ENCODE data around the gene TGM3.
"Not testable (repeated sequence)": the region's sequence is repeated elsewhere in the genome, so short reads cannot be mapped to it uniquely, and the experiment has no call there.

Gene TGM3, protein sequence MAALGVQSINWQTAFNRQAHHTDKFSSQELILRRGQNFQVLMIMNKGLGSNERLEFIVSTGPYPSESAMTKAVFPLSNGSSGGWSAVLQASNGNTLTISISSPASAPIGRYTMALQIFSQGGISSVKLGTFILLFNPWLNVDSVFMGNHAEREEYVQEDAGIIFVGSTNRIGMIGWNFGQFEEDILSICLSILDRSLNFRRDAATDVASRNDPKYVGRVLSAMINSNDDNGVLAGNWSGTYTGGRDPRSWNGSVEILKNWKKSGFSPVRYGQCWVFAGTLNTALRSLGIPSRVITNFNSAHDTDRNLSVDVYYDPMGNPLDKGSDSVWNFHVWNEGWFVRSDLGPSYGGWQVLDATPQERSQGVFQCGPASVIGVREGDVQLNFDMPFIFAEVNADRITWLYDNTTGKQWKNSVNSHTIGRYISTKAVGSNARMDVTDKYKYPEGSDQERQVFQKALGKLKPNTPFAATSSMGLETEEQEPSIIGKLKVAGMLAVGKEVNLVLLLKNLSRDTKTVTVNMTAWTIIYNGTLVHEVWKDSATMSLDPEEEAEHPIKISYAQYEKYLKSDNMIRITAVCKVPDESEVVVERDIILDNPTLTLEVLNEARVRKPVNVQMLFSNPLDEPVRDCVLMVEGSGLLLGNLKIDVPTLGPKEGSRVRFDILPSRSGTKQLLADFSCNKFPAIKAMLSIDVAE

DNA sequence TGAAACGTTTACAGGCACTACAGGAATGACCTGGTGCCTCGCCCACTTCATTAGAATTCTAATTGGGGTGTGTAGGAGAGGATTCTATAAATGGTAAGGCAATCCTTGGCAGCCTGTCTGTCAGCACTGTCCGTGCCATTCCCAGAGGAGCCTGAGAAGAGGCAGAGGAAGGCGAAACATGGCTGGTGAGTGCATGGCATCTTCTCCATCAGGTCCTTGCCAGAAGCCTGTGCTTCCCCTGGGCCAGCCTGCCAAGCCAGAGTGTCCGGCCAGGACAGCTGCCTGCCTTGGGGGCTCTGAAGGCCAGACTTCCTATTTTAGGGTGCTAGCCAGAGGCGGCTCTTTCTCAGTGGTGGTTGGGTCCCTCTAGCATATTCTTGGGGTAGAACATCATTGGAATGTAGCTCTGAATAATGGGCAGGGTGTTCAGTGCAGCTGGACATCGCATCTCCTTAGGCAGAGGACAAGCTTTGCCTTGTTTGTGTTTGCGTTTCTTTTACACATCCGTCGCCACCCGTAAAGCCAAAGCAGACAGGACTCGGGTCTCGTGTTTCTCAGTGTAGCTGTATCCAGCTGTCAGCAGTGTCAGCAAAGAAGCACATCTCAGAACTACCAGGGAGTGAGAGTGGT lies at the start of gene TGM3:
TGM3 (plus strand) TSS at position 116 of the 630 bp plus-strand sequence; CDS start at position 179, 63 bp downstream.
- DNase-seq (ENCODE audit: low read depth, low spot score) = no peak

DNA sequence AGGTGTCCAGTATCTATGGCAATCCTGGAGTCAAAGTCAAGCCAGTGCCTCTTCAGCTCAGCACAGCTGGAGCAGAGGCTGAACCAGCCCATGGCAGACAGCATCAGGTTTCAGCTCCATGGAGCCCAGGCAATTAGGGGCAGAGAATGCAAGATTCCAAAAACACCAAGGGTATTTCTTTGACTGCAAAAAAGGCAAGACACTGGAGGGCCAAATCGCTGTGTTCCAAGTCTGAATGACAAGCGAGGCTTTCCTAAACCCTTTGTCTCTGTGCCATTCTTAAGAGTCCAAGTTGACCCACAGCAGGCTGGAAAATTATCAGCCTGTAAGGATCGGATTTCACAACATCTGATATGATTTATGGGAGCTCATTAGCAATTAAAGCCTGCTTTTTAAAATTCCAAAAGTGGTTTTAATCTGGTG lies 49.7 kb upstream of the TGM3 start:
- DNase-seq (ENCODE audit: low read depth, low spot score) = no peak

DNA sequence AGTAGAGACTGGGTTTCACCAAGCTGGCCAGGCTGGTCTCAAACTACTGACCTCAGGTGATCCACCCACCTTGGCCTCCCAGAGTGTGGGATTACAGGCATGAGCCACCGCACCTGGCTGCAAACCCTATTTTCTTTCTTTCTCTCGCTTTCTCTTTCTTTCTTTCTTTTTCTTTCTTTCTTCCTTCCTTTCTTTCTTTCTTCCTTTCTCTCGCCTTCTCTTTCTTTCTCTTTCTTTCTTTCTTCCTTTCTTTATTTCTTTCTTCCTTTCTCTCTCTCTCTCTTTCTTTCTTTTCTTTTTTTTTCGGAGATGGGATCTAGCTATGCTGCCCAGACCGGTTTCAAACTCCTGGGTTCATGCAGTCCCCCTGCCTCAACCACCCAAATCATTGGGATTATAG lies 47.0 kb upstream of the TGM3 start:
- no peak for DNase-seq (ENCODE audit: low read depth, low spot score)

DNA sequence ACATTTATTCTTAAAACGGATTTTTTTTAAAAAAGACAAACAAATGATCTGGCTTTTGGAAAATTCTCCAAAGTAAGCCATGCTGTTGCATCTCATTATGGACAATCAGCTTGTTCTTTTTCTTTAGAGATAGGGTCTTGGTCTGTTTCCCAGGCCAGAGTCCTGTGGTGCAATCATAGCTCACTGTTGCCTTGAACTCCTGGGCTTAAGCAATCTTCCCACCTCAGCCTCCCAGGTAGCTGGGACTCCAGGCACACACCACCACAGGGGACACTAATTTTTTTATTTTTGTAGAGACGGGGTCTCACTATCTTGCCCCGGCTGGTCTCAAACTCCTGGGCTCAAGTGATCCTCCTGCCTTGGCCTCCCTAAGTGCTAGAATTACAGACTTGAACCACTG lies 45.9 kb upstream of the TGM3 start:
- no peak for DNase-seq (ENCODE audit: low read depth, low spot score)

DNA sequence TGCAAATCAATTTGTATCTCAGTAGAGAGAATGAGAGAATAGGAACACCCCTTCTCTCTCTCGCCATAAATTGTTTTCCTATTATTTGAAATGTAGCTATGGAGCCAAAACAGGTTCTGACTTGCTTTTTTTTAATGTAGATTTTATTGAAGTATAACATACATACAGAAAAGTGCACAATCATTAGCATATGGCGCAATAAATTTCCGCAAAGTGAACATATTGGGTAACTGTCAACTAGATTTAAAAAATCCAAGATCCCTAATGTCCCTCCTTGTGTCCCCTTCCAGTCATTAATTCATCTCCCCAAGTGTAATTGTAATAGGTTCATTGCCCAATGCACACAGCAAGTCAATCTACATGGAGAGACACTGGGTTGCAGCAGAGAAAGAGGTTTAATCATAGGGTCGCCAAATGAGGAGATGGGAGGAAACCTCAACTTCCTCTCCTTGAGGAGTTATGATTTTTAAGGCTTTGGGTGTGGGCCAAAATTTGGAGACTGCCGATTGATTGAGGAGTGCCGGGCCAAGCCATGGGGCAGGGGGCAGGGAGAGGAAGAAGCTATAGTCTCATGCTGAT lies 43.3 kb upstream of the TGM3 start:
- DNase-seq (ENCODE audit: low read depth, low spot score) = no peak

DNA sequence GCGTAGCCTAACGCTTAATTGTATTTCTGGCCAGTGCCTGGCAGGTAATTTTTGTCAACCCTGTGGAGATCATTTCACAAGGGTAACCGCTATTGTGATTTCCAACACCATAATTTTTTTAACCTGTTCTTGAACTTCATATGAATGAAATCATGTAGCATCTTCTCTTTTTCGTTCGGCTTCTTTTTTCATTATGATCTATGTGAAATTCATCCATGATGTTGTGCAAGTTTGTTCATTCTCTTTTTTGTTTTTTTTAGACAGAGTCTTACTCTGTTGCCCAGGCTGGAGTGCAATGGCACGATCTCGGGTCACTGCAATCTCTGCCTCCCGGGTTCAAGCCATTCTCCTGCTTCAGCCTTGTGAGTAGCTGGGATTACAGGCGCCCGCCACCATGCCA lies 42.5 kb upstream of the TGM3 start:
- DNase-seq (ENCODE audit: low read depth, low spot score) = no peak

DNA sequence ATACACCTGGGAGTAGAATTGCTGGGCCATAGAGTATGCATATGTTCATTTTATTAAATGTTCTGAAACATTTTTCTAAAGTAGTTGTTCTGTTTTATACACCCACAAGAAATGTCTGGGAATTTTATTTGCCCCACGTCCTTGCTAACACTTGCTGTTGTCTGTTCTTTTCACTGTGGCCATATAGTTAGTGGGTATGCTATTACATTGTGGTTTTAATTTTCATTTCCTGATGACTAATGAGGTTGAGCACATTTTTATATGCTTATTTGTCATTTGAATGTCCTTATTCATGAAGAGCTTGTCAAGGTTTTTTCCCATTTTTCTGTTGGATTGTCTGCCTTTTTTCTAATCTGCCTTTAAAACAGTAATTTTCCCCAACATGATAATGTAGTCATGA lies 41.5 kb upstream of the TGM3 start:
- no peak for DNase-seq (ENCODE audit: low read depth, low spot score)

DNA sequence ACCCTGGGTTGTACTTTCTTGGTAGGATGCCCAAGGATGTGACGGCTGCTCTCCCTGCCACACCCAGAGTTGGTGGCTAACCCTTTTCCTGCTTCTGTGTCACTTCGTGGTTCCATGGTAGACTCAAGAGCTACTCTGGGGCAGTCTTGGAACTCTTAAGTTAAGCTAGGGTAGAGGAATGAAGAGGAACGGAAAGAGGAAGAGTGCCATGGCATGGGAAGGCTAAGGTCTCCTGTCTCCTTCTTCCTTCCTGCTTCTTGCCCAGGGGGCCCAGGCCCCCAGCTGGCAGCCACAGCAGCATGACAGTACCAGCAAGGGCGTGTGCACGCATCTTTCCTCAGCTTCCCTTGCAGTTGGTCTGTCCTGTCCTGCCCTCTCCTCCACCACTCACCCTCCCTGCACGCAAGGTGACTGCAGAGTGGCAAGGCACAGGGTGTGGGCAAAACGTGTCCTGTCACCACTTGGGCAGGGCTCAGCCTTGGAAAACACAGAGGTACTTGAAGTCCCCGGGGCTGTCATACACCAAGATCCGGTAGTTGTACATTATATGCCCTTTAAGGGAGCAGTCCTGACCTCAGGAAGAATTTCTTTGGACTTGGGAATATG lies 39.8 kb upstream of the TGM3 start:
- DNase-seq (ENCODE audit: low read depth, low spot score) = no peak

DNA sequence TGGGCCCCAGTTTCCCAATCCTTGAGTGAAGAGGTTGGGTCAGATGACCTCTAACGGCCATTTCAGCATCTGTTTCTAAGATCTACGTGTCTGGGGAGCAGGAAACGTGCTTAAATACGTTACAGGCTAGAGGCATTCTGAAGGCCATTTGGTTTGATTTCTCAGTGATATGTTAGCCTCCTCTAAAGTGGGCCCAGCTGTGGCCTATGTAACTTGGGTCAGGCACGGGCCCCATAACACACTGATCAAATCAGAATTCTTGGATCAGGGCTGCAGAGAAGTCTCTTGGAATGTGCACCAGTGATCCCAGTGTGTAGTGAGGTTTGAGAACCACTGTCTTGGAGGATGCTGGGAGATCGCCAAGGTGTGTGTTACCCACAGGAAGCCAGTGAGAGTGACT lies 36.1 kb upstream of the TGM3 start:
- no peak for DNase-seq (ENCODE audit: low read depth, low spot score)

DNA sequence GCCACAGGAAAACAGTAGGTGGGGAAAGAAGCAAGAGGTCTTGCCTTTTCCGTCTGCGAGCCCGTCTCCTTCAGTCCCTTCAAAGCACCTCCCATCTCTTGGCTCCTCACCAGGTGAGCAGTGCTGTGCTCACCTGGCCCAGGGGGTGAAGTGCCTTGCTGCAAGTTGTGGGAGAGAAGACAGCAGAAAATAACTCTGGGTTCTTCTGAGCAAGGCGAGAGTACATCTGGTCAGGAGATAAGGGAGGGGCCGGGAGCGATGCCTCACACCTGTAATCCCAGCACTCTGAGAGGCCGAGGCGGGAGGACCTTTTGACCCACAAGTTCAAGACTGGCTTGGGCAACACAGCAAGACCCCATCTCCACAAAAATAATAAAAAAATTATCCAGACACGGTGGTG lies 35.6 kb upstream of the TGM3 start:
- DNase-seq (ENCODE audit: low read depth, low spot score) = no peak

DNA sequence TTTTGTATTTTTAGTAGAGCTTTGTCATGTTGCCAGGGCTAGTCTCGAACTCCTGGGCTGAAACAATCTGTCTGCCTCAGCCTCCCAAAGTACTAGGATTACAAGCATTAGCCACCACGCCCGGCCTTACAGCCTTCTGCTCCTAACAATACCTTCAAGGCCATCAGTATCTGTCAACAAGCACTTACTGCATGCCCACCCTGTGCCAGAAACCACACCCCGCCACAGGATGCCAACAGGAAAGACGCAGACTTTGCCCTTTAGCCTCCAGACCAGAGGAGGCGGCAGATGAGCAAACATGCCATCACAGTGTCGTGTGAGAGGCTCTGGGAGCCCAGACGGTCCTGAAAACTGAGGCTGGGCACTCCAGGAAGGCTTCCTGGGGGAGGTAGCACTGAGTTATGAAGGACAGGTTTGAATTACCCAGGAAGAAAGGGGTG lies 34.7 kb upstream of the TGM3 start:
- no peak for DNase-seq (ENCODE audit: low read depth, low spot score)

DNA sequence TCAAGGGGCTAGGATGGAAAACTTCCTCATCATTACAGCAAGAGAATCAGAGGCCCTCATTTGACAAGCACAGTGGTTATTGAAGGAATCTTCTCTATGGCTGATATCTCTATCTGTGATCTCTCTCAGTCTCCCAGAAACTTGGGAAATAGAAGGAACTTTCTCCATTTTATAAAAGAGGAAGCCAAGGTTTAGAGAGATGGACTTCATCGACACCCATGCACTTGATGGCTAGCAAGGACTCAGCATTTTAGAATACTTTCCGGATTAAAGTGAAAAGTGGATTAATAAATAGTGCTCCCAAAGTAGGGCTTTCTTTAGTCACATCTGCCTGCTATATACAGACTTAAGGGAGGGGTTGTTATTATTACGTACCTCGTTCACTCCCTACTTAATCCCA lies 34.2 kb upstream of the TGM3 start:
- DNase-seq (ENCODE audit: low read depth, low spot score) = no peak

DNA sequence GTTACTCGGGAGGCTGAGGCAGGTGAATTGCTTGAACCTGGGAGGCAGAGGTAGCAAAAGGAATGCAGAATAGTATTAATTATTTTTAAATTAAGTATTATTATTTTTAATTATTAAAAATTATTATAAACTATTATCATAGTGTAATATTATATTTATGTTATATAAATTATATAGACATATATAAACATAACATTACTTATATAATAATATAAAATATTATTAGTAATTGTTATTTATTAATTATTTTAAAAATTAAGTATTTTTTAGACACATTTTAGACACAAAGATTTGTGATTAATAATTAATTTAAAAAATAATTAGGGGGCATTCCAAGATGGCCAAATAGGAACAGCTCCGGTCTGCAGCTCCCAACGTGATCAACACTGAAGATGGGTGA lies 31.7 kb upstream of the TGM3 start:
- DNase-seq (ENCODE audit: low read depth, low spot score) = no peak

DNA sequence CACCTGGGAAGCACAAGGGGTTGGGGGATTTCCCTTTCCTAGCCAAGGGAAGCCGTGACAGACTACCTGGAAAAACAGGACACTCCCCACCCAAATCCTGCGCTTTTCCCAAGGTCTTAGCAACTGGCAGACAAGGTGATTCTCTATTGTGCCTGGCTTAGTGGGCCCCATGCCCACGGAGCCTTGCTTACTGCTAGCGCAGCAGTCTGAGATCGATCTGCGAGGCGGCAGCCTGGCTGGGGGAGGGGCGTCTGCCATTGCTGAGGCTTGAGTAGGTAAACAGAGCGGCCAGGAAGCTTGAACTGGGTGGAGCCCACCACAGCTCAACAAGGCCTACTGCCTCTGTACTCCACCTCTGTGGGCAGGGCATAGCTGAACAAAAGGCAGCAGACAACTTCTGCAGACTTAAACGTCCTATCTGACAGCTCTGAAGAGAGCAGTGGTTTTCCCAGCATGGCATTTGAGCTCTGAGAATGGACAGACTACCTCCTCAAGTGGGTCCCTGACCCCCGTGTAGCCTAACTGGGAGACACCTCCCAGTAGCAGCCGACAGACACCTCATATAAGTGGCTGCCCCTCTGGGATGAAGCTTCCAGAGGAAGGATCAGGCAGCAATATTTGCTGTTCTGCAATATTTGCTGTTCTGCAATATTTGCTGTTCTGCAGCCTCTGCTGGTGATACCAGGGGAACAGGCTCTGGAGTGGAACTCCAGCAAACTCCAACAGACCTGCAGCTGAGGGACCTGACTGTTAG lies 31.0 kb upstream of the TGM3 start:
- DNase-seq (ENCODE audit: low read depth, low spot score) = not testable (repeated sequence)

DNA sequence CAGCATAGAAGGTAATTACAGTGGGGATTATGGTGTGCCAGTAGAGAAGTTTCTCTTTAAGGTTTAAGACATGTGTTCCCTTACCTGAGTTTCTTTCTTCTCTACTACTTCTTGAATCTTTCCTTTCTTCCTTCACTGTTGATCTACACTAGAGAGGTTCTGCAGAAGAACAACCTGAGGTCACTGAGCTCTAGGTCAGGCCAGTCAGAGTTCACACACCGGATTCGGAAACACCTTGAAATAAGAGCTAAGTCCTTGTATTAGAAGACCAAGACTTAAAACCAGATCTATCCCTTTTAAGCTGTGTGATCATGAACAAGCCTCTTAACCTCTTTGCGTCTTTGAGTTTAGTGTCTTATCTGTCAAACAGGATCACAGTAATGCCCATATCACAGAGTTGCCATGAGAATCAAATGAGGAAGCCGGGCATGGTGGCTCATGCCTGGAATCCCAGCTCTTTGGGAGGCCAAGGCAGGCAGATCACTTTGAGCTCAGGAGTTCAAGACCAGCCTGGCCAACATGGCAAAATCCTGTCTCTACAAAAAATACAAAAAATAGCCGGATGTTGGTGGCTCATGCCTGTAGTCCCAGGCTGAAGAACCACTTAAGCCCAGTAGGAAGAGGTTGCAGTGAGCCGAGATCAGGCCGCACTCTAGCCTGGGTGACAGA lies 22.0 kb upstream of the TGM3 start:
- DNase-seq (ENCODE audit: low read depth, low spot score) = no peak

DNA sequence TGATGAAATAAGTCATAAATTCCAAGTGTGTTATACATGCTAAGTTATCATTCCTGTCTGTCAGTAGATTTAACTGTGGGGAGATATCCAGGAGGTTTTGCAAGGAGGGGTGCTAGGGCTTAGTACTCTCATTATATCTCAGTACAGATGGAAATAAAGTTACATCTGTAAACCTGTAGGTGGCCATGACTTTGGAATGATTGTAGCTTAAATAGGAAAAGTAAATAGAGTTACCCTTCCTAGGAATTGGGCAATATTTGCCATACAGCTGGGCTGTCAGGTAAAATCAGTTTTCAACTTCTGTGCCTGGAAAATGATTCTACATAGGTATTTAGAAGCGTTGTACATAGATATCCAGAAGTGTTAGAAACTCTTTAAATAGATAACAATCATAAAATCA lies 19.8 kb upstream of the TGM3 start:
- DNase-seq (ENCODE audit: low read depth, low spot score) = no peak

DNA sequence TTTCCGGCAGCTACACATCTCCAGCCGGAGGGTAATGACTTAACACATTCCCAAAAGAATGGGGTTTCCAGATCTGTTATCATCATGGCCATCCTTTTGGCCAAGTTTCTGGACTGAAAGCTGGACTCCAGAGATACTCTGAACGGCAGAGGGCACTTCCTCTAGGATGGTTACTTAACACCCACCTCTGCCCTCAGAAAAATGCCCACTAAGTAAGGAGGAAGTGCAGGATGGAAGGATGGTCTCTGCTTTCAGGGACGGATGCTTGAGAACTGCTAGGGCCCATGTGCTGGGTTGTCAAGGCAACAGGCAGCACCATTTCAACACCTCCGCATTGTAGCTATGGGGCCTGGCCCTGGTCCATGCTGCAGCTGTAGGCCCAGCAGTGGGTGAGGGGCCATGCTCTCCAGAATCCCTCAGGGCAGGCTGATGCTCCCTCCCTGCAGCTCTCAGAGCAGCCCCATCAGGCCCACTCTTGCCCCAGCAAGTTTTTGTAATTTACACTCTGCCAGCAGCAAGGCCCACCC lies 16.5 kb upstream of the TGM3 start:
- DNase-seq (ENCODE audit: low read depth, low spot score) = no peak

DNA sequence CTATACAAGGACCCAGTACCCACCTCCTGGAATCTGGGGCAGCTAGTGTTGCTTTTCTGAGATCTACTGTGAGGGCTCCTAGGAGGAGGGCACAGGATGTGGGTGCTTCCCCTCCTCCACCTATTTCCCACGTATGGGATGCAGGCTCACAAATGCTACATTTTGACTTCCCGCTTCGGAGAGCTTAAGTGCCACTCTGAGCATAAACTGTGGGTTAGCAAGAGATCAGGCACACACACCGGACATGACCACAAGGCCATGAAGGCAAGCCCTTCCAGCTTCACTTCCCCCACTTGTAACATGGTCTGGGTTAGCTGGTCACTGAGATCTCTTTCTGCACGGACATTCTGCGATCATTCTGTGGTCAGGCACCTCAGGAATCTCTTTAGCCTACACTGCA lies 15.7 kb upstream of the TGM3 start:
- no peak for DNase-seq (ENCODE audit: low read depth, low spot score)

DNA sequence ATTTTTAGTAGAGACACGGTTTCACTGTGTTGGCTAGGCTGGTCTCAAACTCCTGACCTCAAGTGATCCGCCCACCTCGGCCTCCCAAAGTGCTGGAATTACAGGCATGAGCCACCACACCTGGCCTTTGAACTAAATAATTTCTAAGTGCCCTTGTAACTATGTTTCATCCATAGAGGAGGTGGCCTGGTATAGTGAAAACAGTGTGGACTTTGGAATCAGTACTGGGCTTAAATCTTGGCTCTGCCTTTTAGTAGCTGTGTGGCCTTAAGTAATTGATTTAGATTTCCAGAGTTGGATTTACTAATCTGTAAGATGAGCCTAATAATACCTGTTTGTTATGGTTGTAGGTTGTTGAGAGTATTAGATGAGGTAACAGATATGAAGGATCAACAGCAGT lies 14.2 kb upstream of the TGM3 start:
- DNase-seq (ENCODE audit: low read depth, low spot score) = no peak

DNA sequence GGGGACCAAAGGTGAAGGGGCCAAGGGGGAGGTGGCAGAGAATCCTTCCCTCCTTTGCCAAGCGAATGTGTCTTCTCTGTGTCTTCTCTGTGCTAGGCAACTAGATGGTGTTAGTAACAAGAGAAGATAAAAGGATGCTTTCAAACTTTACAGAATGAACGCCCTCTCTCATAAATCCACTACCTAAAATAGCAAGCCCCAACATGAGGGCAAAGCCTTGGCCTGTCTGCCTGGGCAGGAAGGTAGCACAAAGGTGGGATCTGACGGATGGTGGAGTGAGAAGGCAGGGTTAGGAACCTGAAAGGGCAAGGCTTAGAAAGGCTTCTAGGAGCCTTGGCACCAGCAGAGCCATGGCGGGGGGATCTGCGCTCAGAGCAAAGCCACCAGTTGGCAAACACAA lies 13.6 kb upstream of the TGM3 start:
- DNase-seq (ENCODE audit: low read depth, low spot score) = no peak
